ENCODE results near the gene MIAT.
"Not testable (repeated sequence)": the region's sequence is repeated elsewhere in the genome, so short reads cannot be mapped to it uniquely, and the experiment has no call there.

Gene MIAT

GRCh38 chr22:26701323-26701722, 43.9 kb downstream of the MIAT start:
- DNase-seq = no peak

- DNase-seq = no peak
These were observed 45.8 kb downstream of the MIAT start for GRCh38 chr22:26702906-26703830.

GRCh38 chr22:26705379-26705778, 48.0 kb downstream of the MIAT start:
- not testable (repeated sequence) for DNase-seq

- DNase-seq = no peak
These were observed 49.7 kb downstream of the MIAT start for GRCh38 chr22:26707090-26707489.

- DNase-seq = no peak
These were observed 50.2 kb downstream of the MIAT start for GRCh38 chr22:26707581-26707980.

- DNase-seq = no peak
These were observed 51.0 kb downstream of the MIAT start for GRCh38 chr22:26708256-26709009.

- no peak for DNase-seq
These were observed 52.4 kb downstream of the MIAT start for GRCh38 chr22:26709617-26710390.

- no peak for DNase-seq
These were observed 54.0 kb downstream of the MIAT start for GRCh38 chr22:26711205-26711963.

- DNase-seq = no peak
These were observed 54.8 kb downstream of the MIAT start for GRCh38 chr22:26712158-26712557.

- DNase-seq = no peak
These were observed 56.5 kb downstream of the MIAT start for GRCh38 chr22:26713823-26714449.

- no peak for DNase-seq
These were observed 57.6 kb downstream of the MIAT start for GRCh38 chr22:26714971-26715370.

- DNase-seq = no peak
These were observed 58.1 kb downstream of the MIAT start for GRCh38 chr22:26715392-26715936.

- no peak for DNase-seq
These were observed 61.1 kb downstream of the MIAT start for GRCh38 chr22:26718488-26718887.

- DNase-seq = no peak
These were observed 61.5 kb downstream of the MIAT start for GRCh38 chr22:26718905-26719304.

- no peak for DNase-seq
These were observed 64.8 kb downstream of the MIAT start for GRCh38 chr22:26722159-26722558.

- DNase-seq = no peak
These were observed 67.0 kb downstream of the MIAT start for GRCh38 chr22:26724414-26724813.

GRCh38 chr22:26725012-26725676, 67.8 kb downstream of the MIAT start:
- DNase-seq = no peak
